AG20443 (cell line): ENCODE results near the gene DDX60.
"Not testable (repeated sequence)": the region's sequence is repeated elsewhere in the genome, so short reads cannot be mapped to it uniquely, and the experiment has no call there.

Experiments used
- DNase-seq: peaks from one replicate; pipeline ENCODE4 v3.0.0; 2012; ENCODE audit warnings: low spot score, mixed read lengths

DDX60 gene

DNA sequence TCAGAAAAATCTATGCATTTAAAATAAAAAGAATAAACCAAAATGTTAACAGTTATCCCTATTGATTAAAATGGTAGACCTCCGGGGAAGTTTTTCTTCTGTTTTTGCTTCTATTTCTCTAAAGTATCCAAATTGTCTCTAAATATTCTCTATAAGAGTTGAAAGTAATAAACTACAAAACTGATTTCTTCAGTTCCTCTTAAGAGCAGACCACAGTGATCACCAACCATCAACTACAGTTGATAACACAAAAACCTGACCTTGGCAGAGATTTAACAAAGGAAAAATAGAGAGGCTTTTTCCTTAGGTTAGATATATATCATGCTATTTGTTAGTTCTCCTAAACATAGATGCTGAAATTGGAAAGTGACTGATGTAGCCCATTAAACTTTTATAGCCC is 27.3 kb downstream of the DDX60 start:
- no peak for DNase-seq

DNA sequence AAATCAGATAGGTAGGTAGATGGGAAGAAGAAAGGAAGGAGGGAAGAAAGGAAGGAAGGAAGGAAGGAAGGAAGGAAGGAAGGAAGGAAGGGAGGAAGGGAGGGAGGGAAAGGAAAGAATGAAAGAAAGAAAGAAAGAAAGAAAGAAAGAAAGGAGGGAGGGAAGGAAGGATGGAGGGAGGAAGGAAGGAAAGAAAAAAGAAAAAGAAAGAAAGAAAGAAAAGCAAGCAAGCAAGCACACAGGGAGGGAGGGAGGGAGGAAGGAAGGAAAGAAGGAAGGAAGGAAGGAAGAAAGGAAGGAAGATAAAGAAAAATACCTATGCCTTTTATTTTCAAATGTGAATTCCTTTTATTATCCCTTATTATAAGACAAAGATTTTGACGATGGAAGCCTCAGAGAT is 32.7 kb downstream of the DDX60 start:
- not testable (repeated sequence) for DNase-seq

DNA sequence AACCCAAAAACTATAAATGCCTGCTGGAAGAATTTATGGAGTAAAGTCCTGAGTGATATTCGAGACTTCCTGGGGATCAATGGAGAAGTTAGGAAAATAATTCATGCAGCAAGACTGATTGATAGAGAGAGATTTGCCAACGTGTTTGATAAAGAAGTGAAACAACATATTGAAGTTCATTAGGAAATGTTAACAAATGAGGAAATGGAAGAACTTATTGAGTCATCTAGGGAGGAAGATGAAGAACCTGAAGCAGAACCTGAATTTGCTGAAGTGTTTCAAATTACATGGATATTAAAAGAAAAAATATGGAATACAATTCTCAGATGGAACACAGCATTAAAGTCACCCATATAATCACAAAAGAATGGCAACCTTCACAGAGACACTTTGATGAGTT is 39.0 kb downstream of the DDX60 start:
- no peak for DNase-seq

DNA sequence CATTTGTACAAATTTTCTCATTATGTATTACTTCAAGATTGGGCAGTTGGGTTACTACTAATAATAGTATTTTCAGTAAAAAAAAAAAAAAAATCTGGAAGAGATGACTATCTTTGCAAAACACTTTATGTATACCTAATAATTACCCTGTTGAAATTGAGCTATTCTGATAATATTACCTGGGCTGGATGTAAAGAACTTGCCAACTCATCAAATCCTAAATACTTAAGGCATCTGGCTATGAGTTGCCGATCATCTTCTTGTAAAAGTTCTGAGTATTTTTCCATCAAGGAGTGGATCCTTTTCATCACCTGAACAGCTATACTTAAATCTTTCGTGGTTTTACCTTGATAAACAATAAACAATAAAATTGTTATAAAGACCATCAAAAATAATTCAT is 42.7 kb downstream of the DDX60 start:
- DNase-seq = no peak

DNA sequence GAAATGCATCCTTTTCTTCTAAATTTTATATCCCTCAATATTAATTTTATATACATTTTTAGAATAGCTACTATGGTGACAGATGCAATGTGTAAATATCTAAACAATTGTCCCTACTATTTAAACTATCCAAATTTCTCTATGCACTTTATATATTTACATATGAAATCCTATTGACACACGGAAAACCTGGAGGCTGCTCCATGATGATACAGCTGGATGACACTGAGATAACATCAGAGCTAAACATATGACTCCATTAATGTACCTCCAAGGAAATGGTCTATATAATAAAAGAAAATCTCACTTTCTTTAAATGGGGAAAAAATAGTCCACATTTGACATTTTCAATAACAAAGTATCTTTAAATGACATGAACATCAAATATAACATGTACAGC is 43.7 kb downstream of the DDX60 start:
- DNase-seq = no peak

DNA sequence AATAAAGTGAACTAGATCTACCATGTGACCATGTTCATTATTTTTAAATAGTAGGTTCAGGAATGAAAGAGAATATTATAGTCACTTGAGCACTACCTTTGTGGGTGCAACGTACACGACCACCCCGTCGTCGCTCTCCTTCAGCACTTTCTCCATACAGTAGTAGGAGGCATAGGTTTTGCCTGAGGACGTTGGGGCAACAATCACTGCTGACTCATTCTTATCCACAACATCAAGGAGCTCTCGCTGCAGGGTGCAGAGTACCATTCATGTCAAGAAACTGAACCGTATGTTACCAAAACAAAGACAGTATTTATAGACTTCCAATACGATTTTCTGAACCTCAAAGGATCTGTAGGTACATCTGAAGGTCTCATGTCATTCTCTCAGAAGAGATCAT is 44.7 kb downstream of the DDX60 start:
- DNase-seq = no peak

DNA sequence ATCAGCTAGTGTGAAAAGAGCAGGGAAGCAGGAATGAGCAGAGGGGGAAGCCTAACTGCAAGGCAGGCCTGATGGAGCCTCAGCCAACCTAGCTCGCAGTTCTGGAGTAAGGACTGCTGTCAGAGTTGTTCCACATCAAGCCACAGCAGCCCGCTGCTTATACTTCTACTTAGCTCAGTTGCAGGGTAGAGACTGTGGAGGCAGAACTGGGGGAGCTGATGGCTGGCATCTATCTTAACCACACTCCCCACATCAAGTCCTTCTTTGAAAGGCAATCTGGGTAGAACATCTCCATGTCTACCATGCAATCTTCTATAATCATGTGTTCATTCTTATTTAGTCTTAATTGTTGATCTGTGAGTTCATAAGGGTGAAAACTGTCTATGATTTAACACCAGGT is 46.1 kb downstream of the DDX60 start:
- DNase-seq = no peak

DNA sequence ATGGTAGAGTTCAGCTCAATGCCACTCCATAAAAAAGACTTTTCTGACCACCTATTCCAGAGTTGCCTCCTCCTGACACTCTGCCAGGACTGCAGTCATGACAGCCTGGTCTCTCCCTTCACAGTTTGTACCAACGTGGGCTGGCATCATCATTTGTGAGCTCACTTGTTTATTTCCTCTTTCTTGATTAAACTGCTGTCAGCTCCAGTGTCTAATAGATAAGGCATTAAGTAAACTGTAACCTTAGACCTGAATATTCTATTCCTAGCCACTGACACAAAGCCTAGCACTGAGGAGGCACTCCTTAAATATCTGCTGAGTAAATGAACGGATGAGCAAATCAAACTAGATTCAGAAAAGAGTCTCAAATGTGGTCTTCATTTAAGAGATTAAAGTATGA is 48.7 kb downstream of the DDX60 start:
- no peak for DNase-seq

DNA sequence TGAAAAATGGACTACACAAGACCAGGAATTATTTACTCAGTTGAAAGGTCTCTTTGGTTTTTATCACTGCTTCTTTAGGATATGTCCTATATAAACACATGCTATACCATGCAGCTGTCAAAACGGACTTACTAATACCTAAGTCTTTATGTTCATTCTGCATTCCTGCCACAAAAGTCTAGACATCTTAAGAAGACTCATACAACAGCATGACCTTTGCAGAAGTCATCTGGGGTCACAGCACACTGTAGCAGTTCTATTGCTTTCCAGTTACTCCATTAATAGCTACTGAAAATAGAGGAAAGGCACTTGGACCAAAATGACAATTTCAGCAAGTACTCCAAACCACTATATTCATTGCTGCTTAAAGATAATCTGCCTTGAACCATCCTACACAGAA is 53.2 kb downstream of the DDX60 start:
- DNase-seq = no peak

DNA sequence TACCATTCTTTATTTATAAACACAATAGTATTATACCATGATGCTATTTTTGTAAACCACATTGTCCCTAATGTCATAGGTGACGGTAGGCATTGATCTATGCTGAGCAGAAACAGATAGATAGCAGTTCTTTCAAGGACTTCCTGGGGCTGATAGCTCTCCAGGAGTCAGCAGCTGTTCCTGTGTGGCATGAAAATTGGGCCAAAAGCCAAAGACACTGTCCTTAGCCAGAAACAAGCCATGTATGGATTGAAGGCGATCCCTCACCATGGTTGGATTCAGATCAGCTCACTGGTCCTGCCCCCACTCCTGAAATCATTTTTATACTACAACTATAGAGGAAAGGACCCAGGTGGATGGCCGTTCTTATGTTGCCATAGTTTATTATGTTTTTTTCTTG is 53.6 kb downstream of the DDX60 start:
- no peak for DNase-seq

DNA sequence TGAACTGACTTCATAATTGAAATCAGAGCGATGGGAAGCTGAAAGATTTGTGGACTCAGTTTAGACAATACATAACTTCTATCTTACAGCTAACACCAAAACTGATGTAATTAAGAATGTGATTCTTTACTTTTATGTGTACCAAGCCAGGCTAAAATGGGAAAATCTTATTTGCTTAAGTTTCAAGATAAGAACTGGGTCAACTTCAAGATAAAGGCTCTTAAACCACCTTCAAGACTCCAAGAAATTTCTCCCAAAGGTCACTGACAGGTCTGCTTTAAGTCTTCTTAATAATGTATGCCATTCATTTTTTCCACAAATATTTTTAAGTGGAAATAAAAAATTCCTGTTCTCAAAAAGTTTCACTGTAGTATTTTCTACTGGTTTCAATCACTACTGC is 55.5 kb downstream of the DDX60 start:
- no peak for DNase-seq

DNA sequence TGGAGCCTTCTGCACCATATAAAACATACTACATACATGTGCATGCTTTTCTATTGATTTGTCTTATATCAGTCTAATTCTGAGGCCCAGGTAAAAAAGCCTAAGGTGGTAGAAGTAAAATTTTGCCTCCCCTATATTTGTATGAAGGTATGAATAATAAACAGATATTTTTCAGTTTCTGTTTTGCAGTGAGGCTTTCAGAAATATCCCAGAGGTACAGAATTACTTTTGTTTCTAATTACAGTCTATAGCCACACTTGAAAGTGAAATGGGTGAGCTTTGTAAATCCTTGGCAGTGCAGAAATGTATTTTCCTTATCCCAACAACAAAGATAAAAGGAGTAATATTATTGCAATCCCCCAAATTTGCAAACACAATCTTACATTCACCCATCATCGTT is 59.5 kb downstream of the DDX60 start:
- no peak for DNase-seq

DNA sequence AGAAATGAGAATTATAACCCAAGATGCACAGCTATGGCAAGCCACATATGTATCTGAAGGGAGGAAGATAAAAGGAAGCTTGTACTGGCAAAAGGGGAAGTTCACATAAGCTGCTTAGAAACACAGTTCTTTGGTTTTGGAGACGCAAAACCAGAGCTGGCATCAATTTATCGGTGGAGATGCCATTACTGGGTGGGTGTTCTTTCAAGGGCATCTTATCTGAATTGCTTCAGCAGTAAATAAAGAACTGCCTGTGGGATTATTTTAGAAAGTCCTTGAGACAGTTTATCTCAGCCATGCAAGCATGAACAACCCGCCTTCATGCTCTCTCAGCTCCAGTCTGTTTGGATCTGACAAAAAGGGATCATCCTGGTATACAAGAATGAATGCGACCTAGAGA is 60.8 kb downstream of the DDX60 start:
- DNase-seq = no peak

DNA sequence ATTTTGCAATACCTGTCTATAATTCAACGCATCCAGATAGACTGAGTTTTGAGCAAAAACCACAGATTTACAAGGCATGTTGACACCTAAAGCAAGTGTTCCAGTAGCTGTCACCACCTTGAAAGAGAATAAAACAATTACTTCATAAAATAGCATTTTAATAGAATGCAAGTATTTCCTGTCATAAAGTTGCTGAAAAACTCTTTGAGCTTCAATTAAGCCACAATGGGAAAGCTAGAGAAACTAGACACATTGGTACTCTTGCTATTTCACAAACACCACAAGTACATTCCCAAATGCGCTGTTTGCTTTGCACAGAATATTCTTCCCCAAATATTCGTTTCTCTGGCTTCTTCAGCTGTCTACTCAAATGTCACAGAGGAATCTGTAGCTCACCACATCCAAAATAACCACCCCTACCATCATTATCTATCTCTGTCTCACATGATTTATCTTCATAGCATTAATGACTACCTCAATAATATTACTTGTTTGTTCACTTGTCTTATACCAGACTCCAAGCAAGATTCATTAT is 70.3 kb downstream of the DDX60 start:
- no peak for DNase-seq

DNA sequence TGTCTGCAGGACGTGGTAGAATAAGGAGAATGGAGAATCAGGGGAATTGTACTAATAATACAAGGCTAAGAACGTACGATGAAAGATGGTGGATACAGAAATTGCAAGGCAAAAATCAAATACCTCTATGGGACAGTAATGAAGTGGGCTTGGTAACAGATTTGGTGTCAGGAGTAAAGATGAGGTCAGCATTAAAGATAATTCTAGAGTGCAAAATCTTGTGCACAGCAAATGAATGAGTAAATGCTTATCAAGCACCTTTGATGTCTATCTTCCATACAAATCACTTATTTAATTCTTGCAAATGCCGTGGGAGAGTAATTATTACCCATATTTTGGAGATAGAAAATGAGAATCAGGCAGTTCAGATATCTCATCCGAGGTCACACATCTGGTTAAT is 70.9 kb downstream of the DDX60 start:
- no peak for DNase-seq

DNA sequence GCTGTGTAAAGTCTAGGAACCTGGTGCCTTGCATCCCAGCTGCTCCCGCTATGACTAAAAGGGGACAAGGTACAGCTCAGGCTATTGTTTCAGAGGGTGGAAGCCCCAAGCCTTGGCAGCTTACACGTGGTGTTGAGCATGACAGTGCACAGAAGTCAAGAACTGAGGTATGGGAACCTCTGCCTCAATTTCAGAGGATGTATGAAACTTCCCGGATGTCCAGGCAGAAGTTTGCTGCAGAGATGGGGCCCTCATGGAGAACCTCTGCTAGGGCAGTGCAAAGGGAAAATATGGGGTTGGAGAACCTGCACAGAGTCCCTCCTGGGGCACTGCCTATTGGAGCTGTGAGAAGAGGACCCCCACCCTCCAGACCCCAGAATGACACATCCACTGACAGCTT is 76.6 kb downstream of the DDX60 start:
- no peak for DNase-seq

DNA sequence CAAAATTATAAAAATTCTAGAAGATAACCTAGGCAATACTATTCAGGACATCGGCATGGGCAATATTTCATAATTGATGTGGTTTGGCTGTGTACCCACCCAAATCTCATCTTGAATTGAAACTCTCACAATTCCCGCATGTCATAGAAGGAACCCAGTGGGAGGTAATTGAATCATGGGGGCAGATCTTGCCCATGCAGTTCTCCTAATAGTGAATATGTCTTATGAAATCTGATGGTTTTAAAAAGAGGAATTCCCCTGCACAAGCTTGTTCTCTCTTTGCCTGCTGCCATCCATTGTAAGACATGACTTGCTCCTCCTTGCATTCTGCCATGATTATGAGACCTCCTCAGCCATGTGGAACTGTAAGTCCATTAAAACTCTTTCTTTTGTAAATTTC is 77.7 kb downstream of the DDX60 start:
- DNase-seq = no peak

DNA sequence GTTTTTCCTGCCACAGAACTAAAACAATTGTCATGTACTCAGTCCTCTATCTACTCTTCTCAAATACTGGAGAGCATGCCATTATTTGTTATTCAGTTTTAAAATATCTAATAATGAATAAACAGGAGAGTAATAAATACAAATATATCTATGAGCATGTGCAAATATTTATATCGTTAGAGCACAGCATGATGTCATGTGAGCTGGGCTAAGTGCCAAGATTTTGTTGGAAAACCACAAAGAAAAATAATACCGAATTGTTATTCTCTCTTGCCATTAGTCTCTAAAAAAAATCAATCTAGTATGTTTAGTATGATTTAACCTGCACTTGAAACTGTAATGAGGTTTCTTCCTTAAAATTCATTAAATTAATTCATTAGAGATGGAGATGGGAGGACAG is 97.3 kb downstream of the DDX60 start:
- peak; percentile 12 for DNase-seq

DNA sequence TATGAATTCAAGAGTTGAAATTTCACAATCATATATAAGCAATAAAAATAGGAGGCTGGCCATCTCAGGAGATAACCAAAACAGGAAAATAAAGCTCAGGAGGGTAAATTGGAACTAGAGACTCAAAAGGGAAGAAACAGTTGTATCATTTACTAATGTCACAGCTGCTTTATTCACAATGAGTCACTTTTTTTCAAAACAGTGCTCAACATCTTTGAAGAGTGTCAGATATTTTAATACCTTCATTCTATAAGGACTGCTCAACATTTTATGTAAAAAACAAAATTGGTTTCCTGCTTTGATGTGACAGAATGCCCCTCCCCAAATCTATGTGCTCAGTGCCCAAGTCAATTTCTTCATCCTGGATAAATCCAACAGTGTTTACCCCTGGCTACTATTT is 97.7 kb downstream of the DDX60 start:
- DNase-seq = no peak

DNA sequence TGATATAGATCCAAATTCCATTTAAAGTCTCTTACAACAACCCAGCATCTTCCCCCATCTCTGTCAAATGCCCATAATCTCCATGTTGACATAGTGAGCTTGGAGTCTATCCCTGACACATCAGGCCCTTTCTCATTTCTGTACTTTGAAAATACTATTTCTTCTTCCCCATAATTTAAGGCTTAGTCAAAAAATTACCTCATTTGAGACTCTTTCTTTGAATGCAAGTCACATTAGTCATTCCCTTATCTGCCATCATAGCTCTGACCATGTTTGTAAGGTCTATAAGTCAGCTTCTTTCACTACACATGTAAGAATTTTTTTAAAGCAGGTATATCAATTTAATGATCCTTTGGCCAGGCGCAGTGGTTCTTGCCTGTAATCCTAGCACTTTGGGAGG is 99.9 kb downstream of the DDX60 start:
- peak; percentile 32 for DNase-seq

DNA sequence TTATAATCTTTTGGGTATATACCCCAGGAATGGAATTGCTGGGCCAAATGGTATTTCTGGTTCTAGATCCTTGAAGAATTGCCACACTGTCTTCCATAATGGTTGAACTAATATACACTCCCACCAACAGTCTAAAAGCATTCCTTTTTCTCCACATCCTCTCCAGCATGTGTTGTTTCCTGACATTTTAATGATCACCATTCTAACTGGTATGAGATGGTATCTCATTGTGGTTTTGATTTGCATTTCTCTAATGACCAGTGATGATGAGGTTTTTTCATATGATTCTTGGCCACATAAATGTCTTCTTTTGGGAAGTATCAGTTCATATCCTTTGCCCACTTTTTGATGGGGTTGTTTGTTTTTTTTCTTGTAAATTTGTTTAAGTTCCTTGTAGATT is 105.0 kb downstream of the DDX60 start:
- DNase-seq = not testable (repeated sequence)

DNA sequence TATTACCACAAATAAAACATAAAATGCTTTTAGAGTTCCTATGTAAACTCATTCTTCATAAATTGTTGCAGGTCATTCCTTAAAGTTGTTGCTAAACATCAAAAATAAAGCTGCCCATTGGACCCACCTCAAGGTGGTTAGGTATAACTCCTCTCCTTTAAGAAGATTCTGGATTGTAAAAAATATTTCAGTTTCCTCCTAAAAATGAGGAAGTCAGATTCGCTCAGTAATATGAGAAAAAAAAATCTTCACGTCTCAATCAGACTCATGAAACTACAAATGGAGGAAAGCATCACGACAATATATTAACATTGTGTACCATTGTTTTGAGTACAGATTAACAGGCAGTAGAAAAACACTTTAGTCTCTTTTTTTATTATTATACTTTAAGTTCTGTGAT is 105.9 kb downstream of the DDX60 start:
- DNase-seq = no peak

DNA sequence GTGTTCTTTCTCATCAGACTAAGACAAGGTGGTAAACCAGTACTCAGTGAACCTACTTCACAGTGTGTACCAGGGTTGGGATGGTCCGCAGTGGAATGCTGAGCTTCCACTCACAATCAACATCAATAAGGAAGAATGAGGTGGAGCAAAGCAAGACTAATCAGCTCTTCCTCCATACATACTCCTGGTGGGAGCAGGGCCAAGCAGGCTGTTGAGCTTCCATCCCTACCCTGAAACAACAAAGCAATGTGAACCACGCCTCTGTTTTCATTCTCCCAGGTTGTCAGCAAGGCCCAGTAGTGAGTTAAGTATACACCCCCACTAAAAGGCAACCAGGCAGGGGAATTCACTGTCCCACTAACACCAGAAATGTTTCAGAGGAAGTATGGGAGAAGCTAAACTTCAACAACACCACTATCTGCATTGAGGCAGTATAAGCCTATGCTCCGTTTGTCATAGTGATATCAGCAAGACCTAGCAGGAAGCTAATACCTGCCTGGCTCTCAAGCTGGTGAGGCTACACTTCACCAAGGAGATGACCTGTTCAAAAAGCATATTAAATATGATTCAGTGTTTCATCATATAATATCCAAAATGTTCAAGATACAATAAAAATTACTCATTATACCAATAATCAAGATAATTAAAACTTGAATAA is 109.5 kb downstream of the DDX60 start:
- DNase-seq = no peak

DNA sequence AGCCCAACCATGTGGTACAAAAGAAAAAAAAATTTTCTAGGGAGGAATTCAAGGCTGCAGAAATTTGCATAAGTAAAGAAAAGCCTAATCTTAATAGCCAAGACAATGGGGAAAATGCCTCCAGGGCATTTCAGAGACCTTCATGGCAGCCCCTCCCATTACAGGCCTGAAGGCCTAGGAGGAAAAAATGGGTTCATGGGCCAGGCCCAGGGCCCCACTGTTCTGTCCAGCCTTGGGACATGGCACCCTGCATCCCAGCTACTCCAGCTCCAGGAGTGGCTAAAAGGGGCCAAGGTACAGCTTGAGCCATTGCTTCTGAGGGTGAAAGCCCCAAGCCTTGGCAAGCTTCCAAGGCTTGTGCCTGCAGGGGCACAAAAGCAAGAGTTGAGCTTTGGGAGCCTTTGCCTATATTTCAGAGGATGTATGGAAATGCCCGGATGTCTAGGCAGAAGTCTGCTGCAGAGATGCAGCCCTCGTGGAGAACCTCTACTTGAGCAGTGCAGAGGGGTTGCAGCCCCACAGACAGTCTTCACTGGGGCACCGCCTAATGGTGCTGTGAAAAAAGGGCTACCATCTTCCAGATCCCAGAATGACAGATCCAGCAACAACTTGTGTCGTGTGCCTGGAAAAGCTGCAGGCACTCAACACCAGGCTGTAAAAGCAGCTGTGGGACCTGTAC is 115.2 kb downstream of the DDX60 start:
- no peak for DNase-seq
